Measurements from ENCODE around the gene PRSS3. TPM values are rescaled to one million over a fixed set of nuclear protein-coding genes. Genes with fewer than 3 reads are reported as not detected.
A peak's percentile ranks its signal among the peaks of the same experiment; 100 is the strongest.

Gene PRSS3
- total and polyA plus RNA-seq, 9 of the 15 experiments (the other 6 are each of a cell fraction or from before 2014, with no cell fraction given) = 0.35 to 0.42 TPM; not detected in 7

GRCh38 chr9:33816327-33817252, 21.2 kb downstream of the PRSS3 start, which contains the start of gene UBE2R2:
Gene UBE2R2, plus strand, starts transcription at chr9:33817160. Its CDS starts 598 bp downstream, at chr9:33817758.
- ATAC-seq = peak; percentile 87
- peak; percentile 78 for FAIRE-seq
- Histone ChIP-seq H3K79me2 (ENCODE audit: control insufficient read depth, insufficient read depth, low read length) (peaks cover 44% of the 10 kb centered on the region), H3K36me3 (ENCODE audit: control insufficient read depth, insufficient read depth, low read length) (no peaks in the 10 kb centered on the region), H3K4me2 (ENCODE audit: insufficient read depth, low read length) (peak within 1 kb of the TSS; percentile 84), H3K4me1 (replicated peaks in 1 of 2; ENCODE audit: control insufficient read depth in 2 of 2, insufficient read depth in 2 of 2, low read length in 2 of 2) (peaks cover 11 to 18% of the 10 kb centered on the region in 2 experiments; a peak in 4 of 5 replicates), H3K27ac (ENCODE audit: extremely low read depth, low read depth, low read length) (peak within 1 kb of the TSS; percentile 92), H3K9ac (ENCODE audit: insufficient read depth in 1 of 2, low read depth in 2 of 2, low read length in 2 of 2) (peak within 1 kb of the TSS; percentile 83 to 89), H4K20me1 (replicated peaks; ENCODE audit: control insufficient read depth, insufficient read depth, low read length) (no peaks in the 10 kb centered on the region), H2AFZ (ENCODE audit: low read depth, low read length) (peak within 1 kb of the TSS; percentile 96), H3K9me3 (replicated peaks; ENCODE audit: control insufficient read depth, insufficient read depth, low read depth, low read length) (no peaks in the 10 kb centered on the region), H3K27me3 (ENCODE audit: control insufficient read depth in 2 of 2, insufficient read depth in 2 of 2, low read length in 2 of 2) (no peaks in the 10 kb centered on the region), H3K9me1 (ENCODE audit: control insufficient read depth, insufficient read depth, low read length) (no peaks in the 10 kb centered on the region), H3K4me3 (peak within 1 kb of the TSS; percentile 85)
- ChIA-PET CTCF (ENCODE audit: low intra/inter-chr PET ratio) (interaction anchor here (0.7 to 1.1 kb wide), 3 partner anchors 35 to 1830 kb away, joined by 3 to 4 read pairs (median 3); no protein-coding TSS in a partner anchor), POLR2A (interaction anchor here (0.6 to 0.9 kb wide), 5 partner anchors 12 to 382 kb away, joined by 3 to 5 read pairs (median 3); no protein-coding TSS in a partner anchor)
- in situ Hi-C loops (cut with MboI) (no loop called here), intact Hi-C loops (cut with micrococcal nuclease) (loop anchor here (10.0 kb wide), 1 partner anchor 98 kb away; no protein-coding TSS in a partner anchor)
- BruUV-seq (replicated peaks) = TSS peak; percentile 97
- WGBS (ENCODE audit: insufficient coverage, low coverage, missing lambda C conversion rate) = 2% methylated on average over 14 of the region's 66 CpGs
- DNase-seq (ENCODE audit: extremely low read depth in 1 of 4, low spot score in 3 of 4) = peak; percentile 92 to 96 (median 94)
- TF ChIP-seq FOXK1 (CRISPR knock-in tag; IDR thresholded peaks at IDR 0.05; ENCODE audit: borderline replicate concordance) (no peak), ZKSCAN8 (CRISPR knock-in tag; IDR thresholded peaks at IDR 0.05) (no peak), TSHZ1 (CRISPR knock-in tag; IDR thresholded peaks at IDR 0.05) (no peak), ETV6 (IDR thresholded peaks at IDR 0.05; ENCODE audit: borderline replicate concordance in 1 of 2, low read depth in 2 of 2, low read length in 1 of 2) (no peak), ETV6 (CRISPR knock-in tag; IDR thresholded peaks at IDR 0.05; ENCODE audit: borderline replicate concordance) (no peak), ZNF274 (IDR thresholded peaks at IDR 0.05; ENCODE audit: borderline replicate concordance, low read depth, low read length) (no peak), ZNF445 (CRISPR knock-in tag; IDR thresholded peaks at IDR 0.05; ENCODE audit: low read depth) (no peak), TAF7 (tag; IDR thresholded peaks at IDR 0.05) (peak; percentile 37; the same call in 1 of the 2 replicates), ZNF707 (CRISPR knock-in tag; conservative IDR thresholded peaks at IDR 0.05) (no peak), ZC3H4 (CRISPR knock-in tag; IDR thresholded peaks at IDR 0.05; ENCODE audit: borderline replicate concordance) (peak; percentile 40; the same call in 1 of the 2 replicates), MCM7 (IDR thresholded peaks at IDR 0.05) (no peak), ZNF347 (CRISPR knock-in tag; IDR thresholded peaks at IDR 0.05; ENCODE audit: low read depth) (no peak), NCOA1 (IDR thresholded peaks at IDR 0.05; ENCODE audit: low read depth) (no peak), GTF2A2 (tag; IDR thresholded peaks at IDR 0.05) (no peak)
- TF ChIP-seq, protein P1, sequence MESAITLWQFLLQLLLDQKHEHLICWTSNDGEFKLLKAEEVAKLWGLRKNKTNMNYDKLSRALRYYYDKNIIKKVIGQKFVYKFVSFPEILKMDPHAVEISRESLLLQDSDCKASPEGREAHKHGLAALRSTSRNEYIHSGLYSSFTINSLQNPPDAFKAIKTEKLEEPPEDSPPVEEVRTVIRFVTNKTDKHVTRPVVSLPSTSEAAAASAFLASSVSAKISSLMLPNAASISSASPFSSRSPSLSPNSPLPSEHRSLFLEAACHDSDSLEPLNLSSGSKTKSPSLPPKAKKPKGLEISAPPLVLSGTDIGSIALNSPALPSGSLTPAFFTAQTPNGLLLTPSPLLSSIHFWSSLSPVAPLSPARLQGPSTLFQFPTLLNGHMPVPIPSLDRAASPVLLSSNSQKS (CRISPR knock-in tag; IDR thresholded peaks at IDR 0.05) = no peak
- TF ChIP-seq, protein P2, sequence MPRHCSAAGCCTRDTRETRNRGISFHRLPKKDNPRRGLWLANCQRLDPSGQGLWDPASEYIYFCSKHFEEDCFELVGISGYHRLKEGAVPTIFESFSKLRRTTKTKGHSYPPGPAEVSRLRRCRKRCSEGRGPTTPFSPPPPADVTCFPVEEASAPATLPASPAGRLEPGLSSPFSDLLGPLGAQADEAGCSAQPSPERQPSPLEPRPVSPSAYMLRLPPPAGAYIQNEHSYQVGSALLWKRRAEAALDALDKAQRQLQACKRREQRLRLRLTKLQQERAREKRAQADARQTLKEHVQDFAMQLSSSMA (CRISPR knock-in tag; IDR thresholded peaks at IDR 0.05) = no peak
